ENCODE data around the gene TAMALIN.

TAMALIN gene

GRCh38 chr12:52055731-52056711, 49.3 kb downstream of the TAMALIN start:
- DNase-seq (ENCODE audit: low spot score) = no peak

- DNase-seq (ENCODE audit: low spot score) = no peak
Measured at GRCh38 chr12:52056801-52057637, 50.3 kb downstream of the TAMALIN start.

GRCh38 chr12:52057638-52058576, 51.2 kb downstream of the TAMALIN start:
- DNase-seq (ENCODE audit: low spot score) = no peak

- no peak for DNase-seq (ENCODE audit: low spot score)
Measured at GRCh38 chr12:52058631-52059361, 52.0 kb downstream of the TAMALIN start.

GRCh38 chr12:52059582-52060497, 53.1 kb downstream of the TAMALIN start:
- DNase-seq (ENCODE audit: low spot score) = no peak

GRCh38 chr12:52060498-52061177, 53.9 kb downstream of the TAMALIN start:
- DNase-seq (ENCODE audit: low spot score) = no peak

GRCh38 chr12:52061470-52062166, 54.9 kb downstream of the TAMALIN start:
- no peak for DNase-seq (ENCODE audit: low spot score)

- DNase-seq (ENCODE audit: low spot score) = no peak
Measured at GRCh38 chr12:52062167-52063081, 55.7 kb downstream of the TAMALIN start.

- DNase-seq (ENCODE audit: low spot score) = no peak
Measured at GRCh38 chr12:52063082-52063924, 56.6 kb downstream of the TAMALIN start.

GRCh38 chr12:52063981-52064649, 57.4 kb downstream of the TAMALIN start:
- no peak for DNase-seq (ENCODE audit: low spot score)
